ENCODE results near the gene TMEM54.

Gene TMEM54

DNA sequence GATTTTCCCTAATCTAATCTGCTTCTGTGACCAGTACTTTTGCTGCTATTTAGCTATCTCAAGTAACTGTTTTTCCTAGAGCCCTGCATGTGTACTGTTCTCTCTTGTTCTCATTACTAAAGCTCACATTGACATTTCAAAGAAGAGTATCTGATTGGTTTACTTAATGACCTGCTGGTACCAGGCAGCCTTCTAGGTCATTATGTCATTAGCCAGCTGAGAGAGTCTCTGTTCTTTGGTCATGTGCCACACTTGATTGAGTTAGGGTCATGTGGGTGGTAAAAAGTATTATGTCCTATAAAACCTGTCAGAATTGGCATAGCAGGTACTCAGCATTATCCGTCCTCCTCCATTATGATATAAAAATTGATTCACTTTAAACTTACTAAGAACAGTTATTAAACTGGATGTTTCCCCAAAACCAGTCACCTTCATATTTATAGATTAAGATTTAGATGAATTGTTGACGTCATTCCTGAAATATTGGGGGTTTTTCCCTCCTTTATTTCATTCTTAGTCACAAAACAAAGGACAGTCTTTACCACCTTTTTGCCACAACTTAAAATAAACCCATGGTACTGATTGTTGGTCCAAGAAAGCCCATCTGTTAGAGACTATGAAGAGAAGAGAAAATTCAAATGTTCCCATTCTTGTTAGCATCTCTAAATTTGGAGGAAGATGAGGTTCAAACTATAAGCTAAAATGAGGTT is 52.7 kb downstream of the TMEM54 start:
- peaks cover 10% of the 10 kb centered on the region for H3K36me3 Mint-ChIP-seq
- H3K27ac Mint-ChIP-seq: no peak overlapping the region
- H3K27me3 Mint-ChIP-seq: no peaks in the 10 kb centered on the region
- no peaks in the 10 kb centered on the region for H3K4me1 Mint-ChIP-seq
- H3K9me3 Mint-ChIP-seq: no peaks in the 10 kb centered on the region
- no peak overlapping the region for H3K4me3 Mint-ChIP-seq

Data from activated naive CD4-positive, alpha-beta T cell treated with anti-CD3 and anti-CD28 coated beads, Interleukin-2, amount 50 U/mL, for 24 hours (primary cell).